GM19025 (cell line): ENCODE results near the gene RNF130.
A peak's percentile ranks its signal among the peaks of the same experiment; 100 is the strongest.

Experiments used
- ATAC-seq: cut with Tn5 transposase; IDR thresholded peaks from one replicate; pipeline ENCODE4 v1.9.1; 2021; ENCODE audit warnings: mild to moderate bottlenecking, low read depth, moderate library complexity; ENCODE audit not compliant: unreplicated experiment

The RNF130 gene

DNA sequence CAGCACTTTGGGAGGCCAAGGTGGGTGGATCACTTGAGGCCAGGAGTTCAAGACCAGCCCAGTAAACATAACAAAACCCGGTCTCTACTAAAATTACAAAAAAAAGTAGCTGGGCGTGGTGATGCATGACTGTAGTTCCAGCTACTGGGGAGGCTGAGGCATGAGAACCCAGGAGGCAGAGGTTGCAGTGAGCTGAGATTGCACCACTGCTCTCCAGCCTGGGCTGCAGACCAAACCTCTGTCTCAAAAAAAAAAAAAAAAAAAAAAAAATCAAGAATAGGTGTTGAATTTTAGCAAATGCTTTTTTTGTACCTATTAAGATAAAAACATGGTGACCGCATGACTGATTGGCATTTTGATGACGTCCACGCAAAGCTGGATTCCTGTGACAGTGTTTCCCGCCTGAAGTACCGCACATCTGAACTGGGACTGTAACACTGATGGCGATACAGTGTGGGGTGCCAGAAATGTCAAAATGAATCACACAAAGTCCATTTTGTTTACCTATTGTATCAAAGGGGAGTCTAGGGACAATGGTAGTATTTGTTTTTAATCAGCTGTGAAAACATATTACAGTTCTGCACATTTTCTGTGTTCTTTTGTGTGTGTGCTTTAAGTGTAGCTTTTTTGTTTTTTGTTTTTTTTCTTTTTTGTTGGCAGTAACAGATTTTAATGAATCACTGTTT is 140.6 kb downstream of the RNF130 start:
- no peak for ATAC-seq

DNA sequence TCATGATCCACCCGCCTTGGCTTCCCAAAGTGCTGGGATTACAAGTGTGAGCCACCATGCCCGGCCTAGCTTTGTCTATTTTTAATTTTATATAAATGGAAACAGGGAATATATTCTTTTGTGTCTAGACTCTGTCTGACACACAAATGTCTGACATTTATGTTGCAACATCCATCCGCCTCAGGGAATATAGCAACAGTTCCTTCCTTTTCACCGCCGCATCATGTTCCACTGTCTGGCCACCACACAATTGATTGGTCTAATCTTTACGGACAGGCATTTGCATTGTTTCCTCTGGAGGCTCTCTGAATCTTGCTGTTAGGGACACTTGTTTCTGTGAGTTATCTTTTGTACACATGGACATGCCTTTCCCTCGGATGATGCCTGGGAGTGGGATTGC is 143.7 kb downstream of the RNF130 start:
- no peak for ATAC-seq

GRCh38 chr5:179926657-179927056 is 144.9 kb downstream of the RNF130 start:
- ATAC-seq: no peak

- no peak for ATAC-seq
Observed at GRCh38 chr5:179923436-179923835, 148.1 kb downstream of the RNF130 start.

DNA sequence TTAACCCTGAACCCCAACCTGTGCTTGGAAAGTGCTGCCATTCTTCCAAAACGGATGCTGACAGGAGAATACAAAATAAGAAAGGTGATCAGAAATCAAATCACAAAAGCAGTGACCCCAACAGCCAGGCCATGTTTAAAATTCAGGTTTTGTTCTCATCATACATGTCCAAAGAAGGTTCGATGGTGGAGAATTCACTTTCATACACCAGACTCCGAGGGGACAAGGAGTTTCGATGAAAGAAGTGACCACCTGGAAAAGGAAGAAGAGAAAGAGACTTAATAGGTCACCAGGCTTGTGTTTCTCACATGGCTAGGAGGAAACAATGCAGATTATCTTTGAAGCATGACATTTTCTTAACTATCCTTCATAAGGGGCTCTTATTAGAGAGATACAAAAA is 151.4 kb downstream of the RNF130 start:
- ATAC-seq: no peak

GRCh38 chr5:179919487-179920060 is 152.0 kb downstream of the RNF130 start:
- no peak for ATAC-seq

GRCh38 chr5:179918742-179919486 is 152.6 kb downstream of the RNF130 start:
- no peak for ATAC-seq

GRCh38 chr5:179916523-179916922 is 155.0 kb downstream of the RNF130 start:
- ATAC-seq: no peak

GRCh38 chr5:179915406-179915935 is 156.1 kb downstream of the RNF130 start:
- ATAC-seq: no peak

GRCh38 chr5:179914032-179914755 is 157.4 kb downstream of the RNF130 start:
- no peak for ATAC-seq

- no peak for ATAC-seq
Observed at GRCh38 chr5:179913461-179913860, 158.1 kb downstream of the RNF130 start.

GRCh38 chr5:179912951-179913350 is 158.6 kb downstream of the RNF130 start:
- no peak for ATAC-seq

DNA sequence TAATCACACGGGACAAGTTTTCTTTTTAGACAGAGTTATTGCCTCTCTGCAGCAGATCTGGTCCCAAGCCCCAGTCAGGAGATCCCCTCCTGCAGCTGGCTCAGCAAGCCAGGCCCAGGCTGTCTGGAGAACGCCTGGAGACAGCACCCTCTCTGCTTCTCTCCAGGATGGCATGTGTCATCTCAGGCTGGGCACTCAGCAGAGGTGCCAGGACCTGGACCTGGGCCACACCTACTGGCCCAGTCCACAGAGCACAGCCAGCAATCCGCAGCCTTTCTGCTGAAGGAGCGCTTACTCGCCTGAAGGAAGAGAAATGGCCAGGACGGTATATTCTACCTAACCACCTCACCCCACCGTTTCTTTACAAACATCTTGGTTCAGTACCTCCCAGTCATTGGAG is 159.2 kb downstream of the RNF130 start:
- no peak for ATAC-seq

DNA sequence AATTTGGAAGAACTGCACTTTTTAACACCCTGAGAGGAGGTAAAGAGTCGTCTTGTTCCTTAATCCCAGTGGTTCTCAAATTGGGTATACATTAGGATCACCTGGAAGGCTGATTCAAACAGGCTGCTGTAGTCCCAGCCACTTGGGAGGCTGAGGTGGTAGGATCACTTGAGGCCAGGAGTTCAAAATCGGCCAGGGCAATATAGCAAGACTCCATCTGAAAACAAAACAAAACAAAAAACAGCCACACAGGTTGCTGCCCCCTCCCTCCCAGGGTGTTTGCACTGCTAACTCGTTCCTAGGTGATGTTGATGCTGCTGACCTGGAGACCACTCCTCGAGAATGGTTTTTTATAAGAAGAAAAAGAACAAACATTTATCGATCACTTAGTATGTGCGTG is 162.3 kb downstream of the RNF130 start:
- no peak for ATAC-seq

- ATAC-seq: no peak
Observed at GRCh38 chr5:179908528-179908927, 163.0 kb downstream of the RNF130 start.

DNA sequence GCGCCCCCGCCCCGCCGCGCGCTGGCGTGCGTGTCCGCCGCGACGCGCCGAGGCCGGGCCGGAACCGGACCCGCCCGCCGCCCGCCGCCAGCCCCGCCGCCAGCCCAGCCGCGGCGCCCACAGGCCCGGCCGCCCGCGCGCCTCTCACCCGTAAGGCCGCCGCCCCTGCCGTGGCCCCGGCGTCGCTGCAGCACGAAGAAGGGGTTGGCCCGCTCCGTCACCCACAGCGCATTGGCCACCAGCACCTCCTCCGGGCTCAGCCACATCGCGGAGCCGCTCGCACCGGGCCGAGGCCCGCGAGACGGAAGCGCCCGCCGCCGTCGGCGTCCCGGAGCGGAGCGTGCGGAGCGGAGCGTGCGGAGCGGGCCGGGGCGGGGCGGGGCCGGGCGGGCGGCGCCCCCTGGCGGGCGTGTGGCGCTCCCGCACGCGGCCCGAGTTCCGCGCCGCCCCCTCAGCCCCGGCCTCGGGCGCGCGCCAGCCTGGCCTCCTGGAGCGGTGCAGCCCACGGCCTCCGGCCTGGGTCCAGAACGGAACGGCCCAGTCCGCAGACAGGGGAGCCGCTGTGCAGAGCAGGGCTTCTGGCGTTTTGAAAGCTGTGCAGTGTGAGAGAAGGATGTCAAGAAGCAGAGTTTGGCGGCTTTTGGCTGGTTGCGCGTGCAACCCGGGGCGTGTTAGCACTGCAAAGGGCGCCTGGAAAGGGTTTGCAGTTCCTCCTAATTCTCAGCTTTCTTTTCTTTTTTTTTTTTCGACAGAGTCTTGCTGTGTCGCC is 163.8 kb downstream of the RNF130 start, which contains the start of gene TBC1D9B:
Gene TBC1D9B, minus strand, starts transcription at position 342 of the 769 bp plus-strand sequence. Its CDS starts 76 bp downstream, at position 266.
- peak; percentile 86 for ATAC-seq

DNA sequence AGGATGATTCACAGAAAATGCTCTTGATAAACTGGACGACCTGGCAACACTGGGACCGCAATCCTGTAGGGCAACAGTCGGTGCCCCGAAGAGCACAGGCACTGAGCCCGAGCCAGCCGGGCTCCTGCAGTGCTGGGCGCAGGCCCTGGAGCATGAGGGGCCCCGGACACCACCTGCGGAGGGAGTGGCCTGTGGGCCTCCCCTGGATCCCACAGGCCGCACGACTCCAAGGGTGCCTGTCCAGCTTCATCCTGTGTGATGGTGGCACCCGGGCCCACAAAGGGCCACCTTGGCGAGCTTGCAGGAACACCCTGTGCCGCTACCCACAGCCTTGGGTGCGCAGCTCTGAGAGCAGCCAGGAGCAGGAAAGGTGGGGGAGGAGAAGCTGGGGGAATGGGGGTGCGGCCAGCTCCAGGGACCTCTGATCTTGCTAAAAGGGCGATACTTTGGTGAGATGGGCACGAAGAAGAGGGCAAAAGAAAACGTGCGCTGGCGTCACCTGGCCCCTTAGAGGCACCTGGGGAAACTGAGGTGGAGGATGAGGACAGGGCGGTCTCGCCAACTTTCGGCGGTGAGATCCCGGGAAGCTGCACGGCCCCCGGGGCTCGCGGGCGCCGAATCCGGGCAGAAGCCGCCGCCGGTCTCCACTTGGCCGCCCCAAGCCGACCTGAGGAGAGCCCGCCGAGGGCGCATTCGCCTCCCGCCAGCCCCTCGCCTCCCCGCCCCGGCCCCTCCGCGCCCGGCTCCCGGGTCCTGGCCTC is 164.6 kb downstream of the RNF130 start:
- ATAC-seq: peak; percentile 2

GRCh38 chr5:179906294-179906794 is 165.2 kb downstream of the RNF130 start:
- ATAC-seq: no peak

- no peak for ATAC-seq
Observed at GRCh38 chr5:179905161-179905560, 166.4 kb downstream of the RNF130 start.
